NCI-H2171 (cell line): ENCODE results near the gene LAMA3.
"Not testable (repeated sequence)": the region's sequence is repeated elsewhere in the genome, so short reads cannot be mapped to it uniquely, and the experiment has no call there.

ENCODE experiments used
- DNase-seq: peaks from one replicate; lab custom pipeline; 2025; lab: John Stamatoyannopoulos, UW

The LAMA3 gene

DNA sequence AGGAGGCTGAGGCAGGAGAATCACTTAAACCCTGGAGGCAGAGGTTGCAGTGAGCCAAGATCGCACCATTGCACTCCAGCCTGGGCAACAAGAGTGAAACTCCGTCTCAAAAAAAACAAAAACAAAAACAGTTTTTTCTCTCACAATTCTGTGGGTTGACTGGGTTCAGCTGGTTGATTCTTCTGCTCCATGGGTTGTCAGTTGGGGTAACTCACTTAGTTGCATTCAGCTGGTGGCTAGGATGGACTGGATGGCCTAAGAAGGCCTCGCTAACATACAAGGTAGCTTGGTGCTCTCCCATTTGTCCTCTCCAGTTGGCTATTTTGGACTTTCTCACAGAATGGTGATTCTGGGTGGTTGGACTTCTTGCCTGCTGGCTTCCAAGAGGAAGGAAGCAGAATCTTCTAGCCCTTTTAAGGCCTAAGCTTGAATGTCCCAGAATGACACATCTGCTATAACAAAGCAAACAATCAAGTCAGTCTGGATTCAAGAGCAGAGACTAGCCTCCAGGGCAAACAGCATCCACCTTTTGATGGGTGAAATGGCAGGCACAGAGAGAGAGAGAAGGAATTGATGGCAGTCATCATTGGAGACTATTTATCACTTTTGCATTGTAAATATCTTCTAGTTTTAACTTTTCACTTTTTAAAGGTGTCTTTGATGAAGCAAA lies 17.9 kb downstream of the LAMA3 start:
- DNase-seq: no peak

DNA sequence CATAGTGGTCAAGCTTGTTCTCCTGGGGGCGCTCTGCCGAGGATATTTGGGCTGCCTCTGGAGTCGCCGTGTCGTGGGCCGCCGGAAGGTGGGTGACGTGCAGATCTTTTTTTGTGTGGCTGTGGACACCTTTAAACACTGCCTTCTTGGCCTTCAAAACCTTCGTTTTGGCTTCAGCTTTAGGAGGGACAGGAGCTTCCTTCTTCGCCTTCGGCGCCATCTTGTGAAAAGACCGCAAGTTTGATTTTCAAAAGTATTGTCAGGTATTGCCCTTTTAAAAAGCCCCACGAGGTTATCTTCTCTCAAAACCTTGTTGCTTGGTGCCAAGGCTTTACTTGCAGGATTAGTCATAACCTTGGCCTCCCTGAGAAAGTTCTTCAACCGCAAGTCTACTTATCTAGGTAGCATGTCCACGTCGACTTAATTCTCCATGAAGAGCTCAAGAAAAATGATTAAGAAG lies 20.8 kb downstream of the LAMA3 start:
- DNase-seq: no peak

GRCh38 chr18:23710946-23711345 lies 21.7 kb downstream of the LAMA3 start:
- DNase-seq: no peak

DNA sequence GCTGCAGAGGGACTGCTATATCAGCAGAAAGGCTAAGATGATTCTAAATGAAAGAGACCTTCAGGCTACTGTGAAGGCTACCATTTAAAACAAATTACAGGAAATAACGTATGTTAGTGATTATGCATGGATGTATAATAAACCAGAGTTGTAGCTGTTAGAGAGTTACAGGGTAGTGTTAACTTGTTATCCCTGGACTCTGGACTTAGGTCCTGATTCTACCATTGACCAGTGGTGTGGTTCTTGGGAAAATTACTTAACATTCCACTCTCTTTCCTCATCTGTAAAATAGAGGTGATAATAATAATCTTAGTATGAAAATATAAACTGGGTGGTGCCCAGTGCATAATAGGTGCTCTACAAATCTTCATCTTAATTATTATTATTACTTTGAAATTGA lies 22.2 kb downstream of the LAMA3 start:
- no peak for DNase-seq

- no peak for DNase-seq
Measured at GRCh38 chr18:23712445-23712844, 23.2 kb downstream of the LAMA3 start.

GRCh38 chr18:23714576-23714975 lies 25.3 kb downstream of the LAMA3 start:
- DNase-seq: no peak

DNA sequence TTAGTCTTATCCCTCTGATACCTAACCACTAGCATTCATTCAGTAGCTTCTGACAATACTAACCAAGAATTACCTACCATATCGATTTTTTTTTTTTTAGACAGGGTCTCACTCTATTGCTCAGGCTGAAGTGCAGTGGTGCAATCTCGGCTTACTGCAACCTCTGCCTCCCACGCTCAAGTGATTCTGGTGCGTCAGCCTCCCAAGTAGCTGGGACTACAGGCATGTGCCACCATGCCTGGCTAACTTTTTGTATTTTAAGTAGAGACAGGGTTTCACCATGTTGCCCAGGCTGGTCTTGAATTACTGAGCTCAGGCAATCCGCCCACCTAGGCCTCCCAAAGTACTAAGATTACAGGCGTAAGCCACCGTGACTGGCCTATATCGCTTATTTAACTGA lies 26.8 kb downstream of the LAMA3 start:
- DNase-seq: not testable (repeated sequence)

GRCh38 chr18:23716516-23716915 lies 27.3 kb downstream of the LAMA3 start:
- no peak for DNase-seq

DNA sequence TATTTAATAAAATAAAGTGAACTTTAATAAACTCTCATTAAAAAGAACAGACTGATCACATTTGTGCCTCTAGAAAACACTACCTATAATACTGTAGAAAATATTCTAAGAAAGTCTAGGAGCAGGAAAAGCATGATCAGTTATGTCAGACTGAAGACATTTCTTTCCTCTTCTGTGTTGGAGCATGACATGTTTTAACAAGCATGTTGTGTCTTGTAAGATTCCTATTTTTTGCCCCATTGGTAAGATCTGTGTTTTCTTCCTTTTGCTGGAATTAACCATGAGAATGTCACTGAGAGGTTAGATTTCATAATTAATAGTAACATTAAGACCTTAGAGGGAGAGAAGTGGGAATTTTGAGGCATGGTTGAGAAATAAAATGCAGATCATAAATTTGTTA lies 27.7 kb downstream of the LAMA3 start:
- DNase-seq: no peak

GRCh38 chr18:23718243-23718720 lies 29.0 kb downstream of the LAMA3 start:
- no peak for DNase-seq

- DNase-seq: no peak
Measured at GRCh38 chr18:23718731-23719130, 29.5 kb downstream of the LAMA3 start.

DNA sequence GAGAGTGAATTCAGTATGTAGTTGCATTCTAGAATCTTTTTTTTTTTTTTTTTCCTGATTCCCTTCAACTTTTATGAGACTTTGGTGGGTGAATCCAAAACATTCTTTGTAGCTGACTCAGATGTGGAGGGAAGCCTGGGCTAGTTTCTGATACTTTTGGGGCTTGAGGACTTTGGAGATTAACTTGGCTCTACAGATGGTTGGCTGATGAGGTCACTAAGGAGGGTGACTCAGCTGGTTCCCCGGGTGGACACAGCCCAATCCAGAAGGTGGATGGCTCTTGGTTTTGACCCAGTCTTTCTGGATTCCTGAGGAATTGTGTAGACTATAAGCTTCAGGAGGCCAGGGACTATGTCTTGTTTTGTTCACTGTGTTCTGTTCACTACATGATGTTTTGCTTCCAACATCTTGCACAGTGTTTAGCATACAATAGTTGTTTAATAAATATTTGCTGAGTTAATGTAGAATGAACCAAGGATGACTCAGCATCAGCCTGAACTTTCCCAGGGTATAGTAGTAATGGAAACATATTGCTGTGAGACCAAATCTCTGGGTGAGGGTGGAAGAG lies 30.5 kb downstream of the LAMA3 start:
- no peak for DNase-seq

GRCh38 chr18:23721696-23722480 lies 32.6 kb downstream of the LAMA3 start:
- no peak for DNase-seq

GRCh38 chr18:23722646-23723045 lies 33.4 kb downstream of the LAMA3 start:
- DNase-seq: no peak

DNA sequence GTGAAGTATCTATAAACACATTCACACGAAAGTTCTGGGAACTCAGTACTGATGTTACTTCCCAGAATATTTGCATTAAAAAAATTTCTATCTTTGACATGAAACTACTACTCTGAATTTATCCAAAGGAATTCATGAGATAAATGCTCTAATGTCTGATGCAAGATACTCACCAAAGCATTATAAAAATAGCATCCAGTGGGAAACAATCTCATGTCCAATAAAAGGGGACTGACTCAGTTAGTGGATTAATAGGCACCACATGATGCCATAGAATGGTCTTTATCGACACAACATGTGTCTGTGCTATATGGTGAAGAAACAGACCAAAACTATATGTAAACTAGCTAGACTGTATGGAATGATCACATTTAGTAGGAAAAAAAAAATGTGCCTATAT lies 33.9 kb downstream of the LAMA3 start:
- no peak for DNase-seq

DNA sequence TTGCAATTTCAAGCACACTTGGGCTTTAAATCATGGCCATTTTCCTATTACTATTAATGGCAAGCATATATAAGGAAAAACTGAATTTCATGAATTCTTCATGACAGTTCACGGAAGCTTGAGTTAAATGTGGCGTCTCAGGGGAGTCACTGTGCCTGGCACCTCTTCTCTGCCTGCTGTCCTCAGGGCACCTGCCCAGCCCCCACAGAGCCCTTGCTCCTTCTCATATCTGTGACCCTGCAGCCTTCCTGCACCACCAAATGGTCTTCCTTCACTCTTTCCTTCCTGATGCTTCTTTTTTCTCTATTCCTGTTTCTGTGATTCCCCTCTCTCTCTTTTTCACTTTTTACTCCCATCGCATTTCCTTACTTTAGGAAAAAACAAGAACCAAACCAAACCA lies 35.4 kb downstream of the LAMA3 start:
- no peak for DNase-seq

DNA sequence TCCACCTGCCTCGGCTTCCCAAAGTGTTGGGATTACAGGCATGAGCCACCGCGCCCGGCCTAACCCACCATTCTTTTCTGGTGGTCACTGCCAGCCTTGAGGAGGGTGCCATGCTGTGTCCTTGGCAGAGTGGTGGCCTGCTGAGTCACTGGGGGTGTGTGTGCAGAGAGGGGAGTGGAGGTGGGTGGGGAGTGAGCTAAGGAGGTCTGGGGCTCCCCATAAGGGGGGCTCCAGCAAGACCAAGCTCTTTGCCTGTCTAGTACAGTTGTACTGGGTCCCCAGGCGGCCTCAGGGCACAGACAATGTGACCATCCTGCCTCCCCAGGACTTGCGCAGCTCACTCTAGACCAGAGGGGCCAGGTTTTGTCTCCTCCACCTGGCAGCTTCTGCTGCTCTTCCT lies 36.1 kb downstream of the LAMA3 start:
- DNase-seq: no peak

DNA sequence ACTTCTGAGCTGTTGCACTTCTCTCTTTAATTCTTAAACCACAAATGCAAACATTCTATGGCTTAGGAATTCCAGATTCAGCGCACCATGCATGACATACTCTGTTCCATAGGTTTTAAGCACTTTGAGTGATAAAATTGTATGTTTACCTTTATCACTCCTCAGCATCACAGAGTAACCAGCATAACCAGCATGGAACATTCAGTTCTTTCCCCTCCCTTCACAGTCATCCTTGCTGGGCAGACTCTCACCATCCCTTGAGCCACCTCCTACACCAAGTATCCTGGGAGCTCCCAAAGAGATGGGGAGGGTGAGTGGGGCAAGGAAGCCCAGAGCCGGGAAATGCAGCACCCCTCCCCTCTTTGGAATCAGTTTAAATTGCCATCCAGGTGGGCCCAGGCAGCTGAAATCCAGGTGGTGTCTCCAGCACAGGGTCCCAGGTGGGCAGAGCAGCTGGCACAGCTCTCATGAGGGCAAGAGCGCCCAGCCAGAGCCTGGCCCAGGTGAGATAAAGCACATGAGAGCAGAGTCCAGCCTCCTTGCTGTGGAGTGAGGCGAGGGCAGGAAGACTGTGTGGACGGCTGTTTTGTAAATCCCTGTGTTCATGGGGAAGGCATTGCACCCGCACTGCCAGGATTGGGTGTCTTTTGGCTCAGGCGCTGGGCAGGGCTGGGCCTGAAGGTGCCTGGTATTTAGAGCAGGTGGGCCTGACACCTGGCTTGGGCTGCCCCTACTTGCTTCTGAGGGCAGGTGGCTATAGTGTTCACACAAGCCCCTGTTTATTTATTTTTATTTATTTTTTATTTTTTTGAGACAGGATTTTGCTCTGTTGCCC lies 36.8 kb downstream of the LAMA3 start:
- peak; percentile 27 for DNase-seq

DNA sequence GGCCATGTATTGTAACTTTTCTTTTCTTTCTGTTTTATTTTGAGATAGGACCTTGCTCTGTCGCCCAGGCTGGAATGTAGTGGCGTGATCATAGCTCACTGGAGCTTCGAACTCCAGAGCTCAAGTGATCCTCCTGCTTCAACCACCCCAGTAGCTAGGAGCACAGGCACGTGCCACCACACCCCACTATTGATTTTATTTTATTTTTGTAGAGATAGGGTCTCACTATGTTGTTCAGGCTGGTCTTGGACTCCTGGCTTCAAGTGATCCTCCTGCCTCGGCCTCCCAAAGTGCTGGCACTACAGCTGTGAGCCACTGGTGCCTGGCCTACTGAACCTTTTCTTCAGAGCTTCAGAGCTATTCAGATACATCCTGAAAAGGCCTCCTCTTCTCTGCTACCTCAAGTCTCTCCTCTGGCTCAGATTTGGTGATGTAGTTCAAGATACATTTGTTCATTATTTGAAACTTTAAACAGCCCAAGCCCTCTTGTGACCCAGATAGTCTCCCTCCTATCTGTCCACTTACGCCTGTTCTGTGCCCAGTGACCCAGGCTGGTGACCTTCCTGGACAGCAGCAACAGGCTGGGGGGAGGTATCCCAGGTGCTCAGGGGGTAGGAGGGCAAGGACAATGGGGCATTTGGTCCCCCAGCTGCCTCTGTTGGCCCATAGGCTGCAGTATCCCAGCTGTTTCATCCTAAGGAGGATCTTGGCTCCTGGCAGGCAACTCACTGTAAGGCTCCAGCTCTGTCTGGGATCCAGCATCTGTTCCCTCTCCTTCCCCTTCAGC lies 38.6 kb downstream of the LAMA3 start:
- no peak for DNase-seq

GRCh38 chr18:23730857-23731256 lies 41.6 kb downstream of the LAMA3 start:
- no peak for DNase-seq

- DNase-seq: no peak
Measured at GRCh38 chr18:23731861-23732260, 42.6 kb downstream of the LAMA3 start.
